GM12878 (cell line): Measurements from ENCODE around the gene CDCA8. TPM values are rescaled to one million over a fixed set of nuclear protein-coding genes. Genes with fewer than 3 reads are reported as not detected.

Experiments
- ATAC-seq: fragments of 200-7000 bp; cut with Tn5 transposase; 3 replicates; pipeline ENCODE4 v1.9.1; 2020; ENCODE audit warnings: mild to moderate bottlenecking, moderate library complexity
- BruUV-seq: library from RNA; stranded (reverse); fragments of 400-500 nt; replicated peaks from 2 replicates; lab custom pipeline; 2021; lab: Mats Ljungman, UMichigan
- CTCF ChIA-PET: fragments of 300-600 bp; sonication (Branson Sonifier 250); formaldehyde crosslinking; extraction: SDS; loops from one replicate; lab custom pipeline; 2021; ENCODE audit warnings: inconsistent platforms; lab: Yijun Ruan, JAX
- POLR2A ChIA-PET: fragments of 350-600 bp; formaldehyde crosslinking; extraction: SDS; loops from one replicate; lab custom pipeline; 2021; ENCODE audit warnings: inconsistent platforms; lab: Charles Lee
- RAD21 ChIA-PET: fragments of 300-600 bp; sonication (Branson Sonifier 250); formaldehyde crosslinking; loops from one replicate; lab custom pipeline; 2023; ENCODE audit warnings: antibody characterized with exemption; ENCODE audit not compliant: unreplicated experiment; lab: Charles Lee
- SMC1A ChIA-PET: fragments of 300-600 bp; sonication (Branson Sonifier 250); formaldehyde crosslinking; loops from one replicate; lab custom pipeline; 2023; ENCODE audit not compliant: unreplicated experiment, uncharacterized antibody; lab: Charles Lee
- DNase-seq: peaks from one replicate; pipeline ENCODE4 v3.0.0-alpha.2; 2011; ENCODE audit warnings: low read depth, low spot score
- FAIRE-seq: peaks from 3 replicates; lab custom pipeline; 2011; peaks lifted over from hg19 to GRCh38; lab: Jason Lieb, UNC
- H2AFZ ChIP-seq: 2 replicates; pipeline ENCODE4 v1.6.0; 2011; ENCODE audit warnings: low read depth, low read length, control low read depth; ENCODE audit not compliant: control insufficient read depth
- H3K27ac ChIP-seq: 2 replicates; pipeline ENCODE4 v1.5.1; 2011; ENCODE audit warnings: control low read depth; ENCODE audit not compliant: control insufficient read depth, insufficient read depth
- H3K27me3 ChIP-seq, 2 experiments: replicated peaks in 1 of 2; 2 replicates each; pipeline versions ENCODE4 v1.6.0 to v1.6.1; 2011; ENCODE audit warnings: low read length in 1 of 2; ENCODE audit not compliant: control insufficient read depth in 2 of 2, insufficient read depth in 2 of 2
- H3K36me3 ChIP-seq, 2 experiments: 2 replicates each; pipeline ENCODE4 v1.5.1; 2011; ENCODE audit warnings: low read length in 1 of 2; ENCODE audit not compliant: control insufficient read depth in 2 of 2, insufficient read depth in 2 of 2
- H3K4me1 ChIP-seq: 2 replicates; pipeline ENCODE4 v1.6.1; 2011; ENCODE audit warnings: mild to moderate bottlenecking, low read length, moderate library complexity, mixed read lengths; ENCODE audit not compliant: control insufficient read depth, insufficient read depth
- H3K4me2 ChIP-seq: 2 replicates; pipeline ENCODE4 v1.6.0; 2011; ENCODE audit warnings: control low read depth; ENCODE audit not compliant: control insufficient read depth, insufficient read depth
- H3K4me3 ChIP-seq: fragments of 200-600 bp; sonication (generic); 2 replicates; pipeline ENCODE4 v1.5.1; 2016
- H3K79me2 ChIP-seq: 2 replicates; pipeline ENCODE4 v1.6.0; 2011; ENCODE audit warnings: low read length; ENCODE audit not compliant: control insufficient read depth, insufficient read depth
- H3K9ac ChIP-seq: 2 replicates; pipeline ENCODE4 v1.8.0; 2011; ENCODE audit warnings: low read length, control low read depth, mixed read lengths; ENCODE audit not compliant: control insufficient read depth, insufficient read depth
- H3K9me3 ChIP-seq: replicated peaks from 3 replicates; pipeline ENCODE4 v1.5.1; 2011; ENCODE audit warnings: mild to moderate bottlenecking, low read length; ENCODE audit not compliant: control insufficient read depth, insufficient read depth
- H4K20me1 ChIP-seq: 2 replicates; pipeline ENCODE4 v1.6.0; 2011; ENCODE audit not compliant: control insufficient read depth, insufficient read depth
- GABPA ChIP-seq: IDR thresholded peaks from 2 replicates; pipeline ENCODE4 v1.6.1; 2014; ENCODE audit warnings: antibody characterized with exemption, low read depth, mild to moderate bottlenecking, inconsistent platforms
- YBX1 ChIP-seq: fragments of 450-650 bp; IDR thresholded peaks from 2 replicates; pipeline ENCODE4 v1.6.1; 2016; ENCODE audit warnings: antibody characterized with exemption
- ZNF274 ChIP-seq: IDR thresholded peaks from one replicate; pipeline ENCODE4 v1.8.0; 2011; ENCODE audit not compliant: insufficient read length, insufficient read depth
- WGBS: methylation state at CpG from one replicate; pipeline ENCODE4 v1.1.6; 2016; ENCODE audit warnings: low lambda C conversion rate; ENCODE audit not compliant: insufficient replicate concordance, insufficient coverage; ENCODE audit errors: missing lambda C conversion rate; 5-methylcytosine and 5-hydroxymethylcytosine counted together
- in situ Hi-C: fragments of 300-500 bp; cut with MboI; formaldehyde crosslinking; loops from 9 replicates; pipeline ENCODE4 v1.14.3; 2018; ENCODE audit warnings: mixed read lengths
- intact Hi-C: fragments of 100-400 bp; cut with micrococcal nuclease; formaldehyde crosslinking; loops from one replicate; pipeline ENCODE4 v1.14.2; 2022; ENCODE audit not compliant: unreplicated experiment
- polyA plus RNA-seq, 11 experiments: library from polyadenylated mRNA; depleted of rRNA in 4 of 11; unstranded in 6 of 11; stranded (reverse) in 5 of 11; fragments of >200 nt; fragmentation: Nextera tagmentation in 4 of 11; fragmentation: Illumina TruSeq in 1 of 11; extraction: Ambion mirVana in 4 of 11; extraction: Trizol in 1 of 11; gene quantifications; 1 replicate in 1 of 11; 2 replicates in 10 of 11; pipeline versions ENCODE4 v1.2.1 to v1.2.3, GENCODE V29; 2011 to 2016; ENCODE audit warnings: inconsistent platforms in 2 of 11, missing spikeins in 2 of 11, low read depth in 1 of 11
- total RNA-seq, 4 experiments: library from RNA; depleted of rRNA in 3 of 4; stranded (reverse); fragments of >200 nt in 3 of 4; fragmentation: Illumina TruSeq in 1 of 4; extraction: Trizol in 1 of 4; gene quantifications; 2 replicates each; pipeline versions ENCODE4 v1.2.1 to v1.2.3, GENCODE V29; 2013 to 2021
- TF ChIP-seq, protein P1 (sequence below): IDR thresholded peaks from 2 replicates; pipeline ENCODE4 v1.6.1; 2011; ENCODE audit warnings: low read depth, low read length, improper control_type of control experiment, borderline replicate concordance

Gene CDCA8
- total and polyA plus RNA-seq, 10 of the 15 experiments (the other 5 are each of a cell fraction or from before 2014, with no cell fraction given), result 21.3 to 98.1 (median 61.4) TPM

DNA sequence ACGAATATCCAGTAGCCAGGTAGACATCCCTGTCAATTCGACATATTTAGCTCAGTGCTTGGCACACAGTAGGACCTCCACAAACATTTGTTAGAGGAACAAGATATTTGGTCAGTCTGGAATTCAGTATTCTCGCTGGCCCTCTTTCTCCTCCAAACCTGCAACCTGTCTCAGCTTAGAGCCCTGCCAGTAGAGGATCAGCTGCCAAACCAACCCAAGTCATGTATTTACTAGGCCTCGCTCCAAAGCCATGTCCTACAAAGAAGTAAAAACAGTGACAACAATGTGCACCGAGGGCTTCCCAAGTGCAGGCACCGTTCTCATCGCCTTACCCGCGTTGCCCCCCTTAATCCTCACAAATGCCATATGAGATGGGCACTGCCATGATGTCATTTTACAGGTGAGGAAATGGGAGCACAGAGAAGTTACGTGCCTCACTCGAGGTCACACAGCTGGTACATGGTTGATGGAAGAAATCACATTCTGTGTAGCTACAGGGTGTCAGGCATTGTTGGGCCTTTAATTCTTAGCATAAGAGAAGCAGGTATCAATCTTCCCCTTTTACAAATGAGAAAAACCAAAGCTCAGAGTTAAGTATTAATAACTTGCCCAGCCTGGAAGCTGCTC lies 26.0 kb upstream of the CDCA8 start:
- H3K27ac ChIP-seq, result no peak overlapping the region
- ChIA-PET SMC1A (interaction anchor here (1.0 to 2.7 kb wide), 3 partner anchors 9 to 15 kb away, joined by 3 to 13 read pairs (median 3); no protein-coding TSS in a partner anchor), CTCF (interaction anchor here (0.6 to 2.5 kb wide), 3 partner anchors 16 to 68 kb away, joined by 3 to 11 read pairs (median 3); no protein-coding TSS in a partner anchor), RAD21 (no interaction called here), POLR2A (no interaction called here)
- no peak overlapping the region for H3K4me3 ChIP-seq
- in situ Hi-C loops, result no loop called here
- FAIRE-seq, result no peak
- H3K4me2 ChIP-seq, result no peak overlapping the region
- intact Hi-C loops, result no loop called here
- H4K20me1 ChIP-seq, result no peaks in the 10 kb centered on the region
- no peaks in the 10 kb centered on the region for H3K9me3 ChIP-seq
- no peak overlapping the region for H3K9ac ChIP-seq
- H2AFZ ChIP-seq, result no peak overlapping the region
- no TSS peak for BruUV-seq
- 29% methylated on average over 11 of the region's 11 CpGs for WGBS
- no peaks in the 10 kb centered on the region for H3K4me1 ChIP-seq
- TF ChIP-seq ZNF274 (no peak), YBX1 (no peak), GABPA (no peak)
- TF ChIP-seq, protein P1, sequence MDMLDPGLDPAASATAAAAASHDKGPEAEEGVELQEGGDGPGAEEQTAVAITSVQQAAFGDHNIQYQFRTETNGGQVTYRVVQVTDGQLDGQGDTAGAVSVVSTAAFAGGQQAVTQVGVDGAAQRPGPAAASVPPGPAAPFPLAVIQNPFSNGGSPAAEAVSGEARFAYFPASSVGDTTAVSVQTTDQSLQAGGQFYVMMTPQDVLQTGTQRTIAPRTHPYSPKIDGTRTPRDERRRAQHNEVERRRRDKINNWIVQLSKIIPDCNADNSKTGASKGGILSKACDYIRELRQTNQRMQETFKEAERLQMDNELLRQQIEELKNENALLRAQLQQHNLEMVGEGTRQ, result no peak
- H3K27me3 ChIP-seq, result no peaks in the 10 kb centered on the region; a peak in 1 of 4 replicates
- H3K79me2 ChIP-seq, result no peaks in the 10 kb centered on the region
- no peak for ATAC-seq
- H3K36me3 ChIP-seq, result no peaks in the 10 kb centered on the region
- no peak for DNase-seq
